Measurements from ENCODE around the gene RHOF.
A peak's percentile ranks its signal among the peaks of the same experiment; 100 is the strongest.

The RHOF gene

DNA sequence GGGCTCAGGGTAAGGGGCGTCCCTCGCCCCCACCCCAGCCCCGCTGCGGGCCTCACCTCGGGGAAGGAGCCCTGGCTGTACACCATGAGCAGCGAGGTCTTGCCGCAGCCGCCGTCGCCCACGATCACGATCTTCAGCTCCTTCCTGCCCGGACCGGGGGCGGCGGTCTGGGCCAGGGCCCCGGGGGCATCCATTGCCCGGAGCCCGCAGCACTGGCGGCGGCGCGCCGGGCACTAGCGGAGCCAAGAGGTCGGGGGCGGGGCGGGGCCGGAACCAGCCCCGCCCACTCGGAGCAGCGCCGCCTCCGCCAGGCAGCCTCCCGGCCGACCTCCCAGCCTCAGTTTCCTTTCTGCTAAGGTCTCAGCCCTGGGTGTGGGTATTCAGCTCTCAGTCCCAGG, at the start of gene RHOF:
Gene RHOF, minus strand, starts transcription at position 249 of the 398 bp plus-strand sequence. Its CDS starts 55 bp downstream, at position 194.
- TF ChIP-seq HDGF (IDR thresholded peaks at IDR 0.05; ENCODE audit: borderline replicate concordance) (no peak), ARNT (IDR thresholded peaks at IDR 0.05) (no peak)

GRCh38 chr12:121839993-121840761, 46.7 kb upstream of the RHOF start:
- POLR2A ChIA-PET, result interaction anchor here (1.0 to 1.2 kb wide), 3 partner anchors 42 to 261 kb away, joined by 3 read pairs; no protein-coding TSS in a partner anchor
- TF ChIP-seq FOXA1 (IDR thresholded peaks at IDR 0.05) (no peak), ZNF384 (IDR thresholded peaks at IDR 0.05) (no peak), FOXK2 (IDR thresholded peaks at IDR 0.05) (no peak), SUZ12 (IDR thresholded peaks at IDR 0.05) (no peak), L3MBTL2 (conservative IDR thresholded peaks at IDR 0.05) (no peak), LEF1 (IDR thresholded peaks at IDR 0.05; ENCODE audit: borderline replicate concordance) (no peak), SP1 (IDR thresholded peaks at IDR 0.05) (no peak), NFRKB (IDR thresholded peaks at IDR 0.05) (no peak), BHLHE40 (IDR thresholded peaks at IDR 0.05; ENCODE audit: borderline replicate concordance) (no peak), HDGF (IDR thresholded peaks at IDR 0.05; ENCODE audit: borderline replicate concordance) (no peak), CTBP1 (IDR thresholded peaks at IDR 0.05; ENCODE audit: borderline replicate concordance) (no peak), ELF4 (IDR thresholded peaks at IDR 0.05) (no peak)
- CTCF ChIA-PET, result interaction anchor here (0.7 to 2.3 kb wide), 2 partner anchors 28 to 46 kb away, joined by 6 to 7 read pairs; no protein-coding TSS in a partner anchor
- no peak for DNase-seq (ENCODE audit: extremely low spot score)

More for the DNA sequence above, at the start of gene RHOF:
- POLR2A ChIA-PET, result interaction anchor here (0.7 to 7.9 kb wide), 6 partner anchors 10 to 106 kb away, joined by 3 to 125 read pairs (median 13); partner anchors contain the start of genes PSMD9 and SETD1B
- CTCF ChIA-PET, result interaction anchor here (1.0 to 9.3 kb wide), 24 partner anchors 9 to 316 kb away, joined by 3 to 125 read pairs (median 6); partner anchors contain the start of gene PSMD9
- DNase-seq (ENCODE audit: extremely low spot score), result peak; percentile 63

GRCh38 chr12:121839106-121839992, 45.9 kb upstream of the RHOF start:
- TF ChIP-seq HDGF (IDR thresholded peaks at IDR 0.05; ENCODE audit: borderline replicate concordance) (0 out of 2 replicates have a peak, but pooled peaks have one; percentile 89), ZNF384 (IDR thresholded peaks at IDR 0.05) (no peak), L3MBTL2 (conservative IDR thresholded peaks at IDR 0.05) (peak; percentile 69; the same call in 1 of the 2 replicates)
- ChIA-PET CTCF (interaction anchor here (0.6 to 2.3 kb wide), 2 partner anchors 45 to 293 kb away, joined by 4 to 6 read pairs; no protein-coding TSS in a partner anchor), POLR2A (interaction anchor here (1.1 to 1.5 kb wide), 4 partner anchors 23 to 260 kb away, joined by 3 to 6 read pairs (median 4); no protein-coding TSS in a partner anchor)
- DNase-seq (ENCODE audit: extremely low spot score), result peak; percentile 99

- no peak for DNase-seq (ENCODE audit: extremely low spot score)
- CTCF ChIA-PET, result interaction anchor here (0.6 to 1.3 kb wide), 2 partner anchors 26 to 294 kb away, joined by 3 to 4 read pairs; no protein-coding TSS in a partner anchor
- TF ChIP-seq CTBP1 (IDR thresholded peaks at IDR 0.05; ENCODE audit: borderline replicate concordance) (no peak), L3MBTL2 (conservative IDR thresholded peaks at IDR 0.05) (no peak), LEF1 (IDR thresholded peaks at IDR 0.05; ENCODE audit: borderline replicate concordance) (no peak), TARDBP (IDR thresholded peaks at IDR 0.05) (no peak), ELF4 (IDR thresholded peaks at IDR 0.05) (no peak), NFRKB (IDR thresholded peaks at IDR 0.05) (no peak), FOXM1 (IDR thresholded peaks at IDR 0.05; ENCODE audit: borderline replicate concordance) (no peak), FOXK2 (IDR thresholded peaks at IDR 0.05) (no peak), BHLHE40 (IDR thresholded peaks at IDR 0.05; ENCODE audit: borderline replicate concordance) (no peak), SP1 (IDR thresholded peaks at IDR 0.05) (no peak), SUZ12 (IDR thresholded peaks at IDR 0.05) (no peak), ARNT (IDR thresholded peaks at IDR 0.05) (no peak)
- POLR2A ChIA-PET, result interaction anchor here (1.0 to 1.5 kb wide), 4 partner anchors 24 to 45 kb away, joined by 3 to 6 read pairs (median 4); no protein-coding TSS in a partner anchor
These were observed 44.6 kb upstream of the RHOF start for GRCh38 chr12:121838126-121838525.

- CTCF ChIA-PET, result interaction anchor here (1.3 kb wide), 2 partner anchors 26 to 43 kb away, joined by 3 to 4 read pairs; no protein-coding TSS in a partner anchor
- POLR2A ChIA-PET, result interaction anchor here (1.0 to 1.5 kb wide), 3 partner anchors 25 to 46 kb away, joined by 3 to 6 read pairs (median 3); no protein-coding TSS in a partner anchor
- TF ChIP-seq HDGF (IDR thresholded peaks at IDR 0.05; ENCODE audit: borderline replicate concordance) (no peak), TARDBP (IDR thresholded peaks at IDR 0.05) (no peak), FOXK2 (IDR thresholded peaks at IDR 0.05) (no peak), CTBP1 (IDR thresholded peaks at IDR 0.05; ENCODE audit: borderline replicate concordance) (no peak), SP1 (IDR thresholded peaks at IDR 0.05) (no peak), SUZ12 (IDR thresholded peaks at IDR 0.05) (no peak), L3MBTL2 (conservative IDR thresholded peaks at IDR 0.05) (no peak), FOXM1 (IDR thresholded peaks at IDR 0.05; ENCODE audit: borderline replicate concordance) (no peak), NFRKB (IDR thresholded peaks at IDR 0.05) (no peak), ELF4 (IDR thresholded peaks at IDR 0.05) (no peak), BHLHE40 (IDR thresholded peaks at IDR 0.05; ENCODE audit: borderline replicate concordance) (no peak), FOXA1 (IDR thresholded peaks at IDR 0.05) (no peak), ZNF384 (IDR thresholded peaks at IDR 0.05) (no peak), ARNT (IDR thresholded peaks at IDR 0.05) (no peak), PKNOX1 (IDR thresholded peaks at IDR 0.05) (no peak), LEF1 (IDR thresholded peaks at IDR 0.05; ENCODE audit: borderline replicate concordance) (no peak)
- no peak for DNase-seq (ENCODE audit: extremely low spot score)
These were observed 44.2 kb upstream of the RHOF start for GRCh38 chr12:121837680-121838079.

DNA sequence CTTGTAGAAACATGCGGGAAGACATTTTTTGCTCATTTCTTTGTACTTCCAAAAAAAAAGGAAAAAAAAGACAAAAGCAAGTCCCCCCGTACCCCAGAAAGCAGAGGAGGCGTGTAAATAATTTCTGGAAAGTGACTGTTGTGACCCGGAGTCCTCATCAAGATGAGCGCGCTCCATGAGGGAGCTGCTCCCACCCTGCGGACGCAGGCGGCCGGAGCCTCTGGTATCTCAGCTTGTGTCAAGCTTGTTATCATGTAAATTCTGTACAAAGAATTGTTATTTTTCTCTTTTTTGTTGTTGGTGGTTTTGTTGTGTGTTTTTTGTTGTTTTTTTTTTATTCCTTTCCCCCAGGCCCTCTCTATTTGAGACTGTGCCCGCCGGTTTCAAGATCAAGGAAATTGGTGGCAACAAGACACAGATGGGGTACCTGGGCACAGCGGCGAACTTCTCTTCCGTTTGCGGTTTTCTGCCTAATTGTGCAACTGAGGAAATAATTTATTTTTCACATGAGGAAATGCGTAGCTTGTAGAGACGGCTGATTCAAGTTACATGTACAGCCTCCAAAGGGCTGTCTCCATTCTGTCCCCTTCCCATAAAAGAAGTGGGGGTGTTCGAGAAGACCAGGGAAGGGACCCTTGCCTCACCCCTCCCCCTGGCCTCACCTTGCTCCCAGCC, 38.2 kb upstream of the RHOF start:
- ChIA-PET CTCF (interaction anchor here (1.3 kb wide), 1 partner anchor 37 kb away, joined by 4 read pairs; no protein-coding TSS in a partner anchor), POLR2A (no interaction called here)
- no peak for DNase-seq (ENCODE audit: extremely low spot score)
- TF ChIP-seq BHLHE40 (IDR thresholded peaks at IDR 0.05; ENCODE audit: borderline replicate concordance) (no peak), FOXA1 (IDR thresholded peaks at IDR 0.05) (no peak), TARDBP (IDR thresholded peaks at IDR 0.05) (no peak), ELF4 (IDR thresholded peaks at IDR 0.05) (no peak), NFRKB (IDR thresholded peaks at IDR 0.05) (no peak), SUZ12 (IDR thresholded peaks at IDR 0.05) (no peak), PKNOX1 (IDR thresholded peaks at IDR 0.05) (no peak), SP1 (IDR thresholded peaks at IDR 0.05) (no peak), L3MBTL2 (conservative IDR thresholded peaks at IDR 0.05) (no peak), ARNT (IDR thresholded peaks at IDR 0.05) (no peak), FOXK2 (IDR thresholded peaks at IDR 0.05) (no peak)
